Activated naive CD4-positive, alpha-beta T cell treated with anti-CD3 and anti-CD28 coated beads, Interleukin-2, amount 10 ng/mL, durations not matched to agents 7 days and 5 days (primary cell): ENCODE measurements around the gene BATF2.
"Not testable (repeated sequence)": the region's sequence is repeated elsewhere in the genome, so short reads cannot be mapped to it uniquely, and the experiment has no call there.

Experiments
- CTCF ChIA-PET: fragments of 350-600 bp; sonication (Branson Sonifier 250); formaldehyde crosslinking; loops from one replicate; lab custom pipeline; 2021; ENCODE audit warnings: antibody characterized with exemption; lab: Charles Lee
- DNase-seq: peaks from one replicate; pipeline ENCODE4 v3.0.0-alpha.2; 2020
- H3K27ac Mint-ChIP-seq: one replicate; pipeline ENCODE4 v1.8.0; 2021; ENCODE audit warnings: mild to moderate bottlenecking, moderate library complexity, mixed read lengths
- H3K27me3 Mint-ChIP-seq: one replicate; pipeline ENCODE4 v1.8.0; 2021; ENCODE audit warnings: mild to moderate bottlenecking, mixed read lengths
- H3K36me3 Mint-ChIP-seq: one replicate; pipeline ENCODE4 v1.8.0; 2021; ENCODE audit warnings: mixed read lengths
- H3K4me1 Mint-ChIP-seq: one replicate; pipeline ENCODE4 v1.8.0; 2021; ENCODE audit warnings: mixed read lengths
- H3K4me3 Mint-ChIP-seq: one replicate; pipeline ENCODE4 v1.8.0; 2021; ENCODE audit warnings: mild to moderate bottlenecking, moderate library complexity, mixed read lengths
- H3K9me3 Mint-ChIP-seq: one replicate; pipeline ENCODE4 v1.8.0; 2021; ENCODE audit warnings: mixed read lengths

The BATF2 gene

GRCh38 chr11:65002706-65003105 lies 5.9 kb upstream of the BATF2 start:
- Mint-ChIP-seq H3K27me3 (peaks cover 14% of the 10 kb centered on the region), H3K36me3 (no peaks in the 10 kb centered on the region), H3K27ac (no peak overlapping the region), H3K4me3 (no peak overlapping the region), H3K4me1 (peaks cover 20% of the 10 kb centered on the region), H3K9me3 (no peaks in the 10 kb centered on the region)
- CTCF ChIA-PET = interaction anchor here (1.0 to 1.6 kb wide), 3 partner anchors 10 to 159 kb away, joined by 3 to 5 read pairs (median 4); no protein-coding TSS in a partner anchor
- DNase-seq = no peak

DNA sequence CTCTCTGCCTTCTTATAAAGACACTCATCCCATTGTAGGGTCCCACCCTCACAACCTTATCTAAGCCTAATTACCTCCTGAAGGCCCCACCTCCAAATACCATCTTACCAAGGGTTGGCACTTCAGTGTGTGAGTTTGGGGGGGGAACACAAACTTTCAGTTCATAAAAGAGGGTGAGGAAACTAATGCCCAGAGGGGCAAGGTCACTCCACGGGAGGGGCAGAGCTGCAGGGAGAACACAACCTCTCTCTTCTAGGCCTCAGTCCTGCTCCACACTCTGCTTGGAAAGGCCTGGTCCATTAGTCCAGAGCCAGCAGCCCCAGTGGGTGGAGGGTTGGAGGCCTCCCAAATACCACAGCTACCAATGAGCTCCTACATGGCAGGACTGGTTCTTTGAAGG lies 2.7 kb upstream of the BATF2 start:
- no peaks in the 10 kb centered on the region for H3K36me3 Mint-ChIP-seq
- peaks cover 32% of the 10 kb centered on the region for H3K4me1 Mint-ChIP-seq
- CTCF ChIA-PET = interaction anchor here (3.7 kb wide), 1 partner anchor 14 kb away, joined by 20 read pairs; the partner anchor contains the start of gene ARL2
- no peak for DNase-seq
- H3K27me3 Mint-ChIP-seq = peaks cover 32% of the 10 kb centered on the region
- no peaks in the 10 kb centered on the region for H3K9me3 Mint-ChIP-seq
- H3K27ac Mint-ChIP-seq = peak overlapping the region; percentile 93
- H3K4me3 Mint-ChIP-seq = no peak overlapping the region

- Mint-ChIP-seq H3K4me3 (peak overlapping the region; percentile 22), H3K36me3 (no peaks in the 10 kb centered on the region), H3K9me3 (no peaks in the 10 kb centered on the region), H3K27ac (peak overlapping the region; percentile 93), H3K27me3 (peaks cover 38% of the 10 kb centered on the region), H3K4me1 (peaks cover 32% of the 10 kb centered on the region)
- DNase-seq = no peak
- CTCF ChIA-PET = interaction anchor here (0.7 to 3.7 kb wide), 4 partner anchors 9 to 279 kb away, joined by 3 to 20 read pairs (median 3); partner anchors contain the start of gene ARL2
These were observed 2.1 kb upstream of the BATF2 start for GRCh38 chr11:64998690-64999431.

GRCh38 chr11:64998141-64998540 lies 1.4 kb upstream of the BATF2 start:
- H3K27me3 Mint-ChIP-seq = peaks cover 34% of the 10 kb centered on the region
- CTCF ChIA-PET = interaction anchor here (0.7 to 3.7 kb wide), 3 partner anchors 10 to 153 kb away, joined by 3 to 20 read pairs (median 3); partner anchors contain the start of gene ARL2
- peak overlapping the region; percentile 93 for H3K27ac Mint-ChIP-seq
- peak overlapping the region; percentile 7 for H3K4me3 Mint-ChIP-seq
- H3K4me1 Mint-ChIP-seq = peaks cover 32% of the 10 kb centered on the region
- no peaks in the 10 kb centered on the region for H3K36me3 Mint-ChIP-seq
- DNase-seq = no peak
- H3K9me3 Mint-ChIP-seq = no peaks in the 10 kb centered on the region

DNA sequence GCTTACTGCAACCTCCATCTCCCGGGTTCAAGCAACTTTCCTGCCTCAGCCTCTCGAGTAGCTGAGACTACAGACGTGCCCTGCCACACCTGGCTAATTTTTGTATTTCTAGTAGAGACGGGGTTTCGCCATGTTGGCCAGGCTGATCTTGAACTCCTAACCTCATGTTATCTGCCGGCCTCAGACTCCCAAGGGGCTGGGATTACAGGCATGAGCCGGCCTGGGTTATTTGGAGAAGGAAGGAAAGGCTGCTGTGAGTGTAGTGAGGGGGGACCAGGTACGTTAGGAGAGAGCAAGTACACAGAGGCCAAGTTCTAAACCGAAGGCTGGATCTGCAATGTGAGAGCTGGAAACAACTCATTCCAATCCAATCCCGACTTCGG lies 453 bp downstream of the BATF2 start:
- peaks cover 34% of the 10 kb centered on the region for H3K4me1 Mint-ChIP-seq
- no peak for DNase-seq
- no peak overlapping the region for H3K27ac Mint-ChIP-seq
- no peak overlapping the region for H3K4me3 Mint-ChIP-seq
- H3K27me3 Mint-ChIP-seq = peaks cover 38% of the 10 kb centered on the region
- H3K36me3 Mint-ChIP-seq = no peaks in the 10 kb centered on the region
- CTCF ChIA-PET = interaction anchor here (1.1 to 3.7 kb wide), 5 partner anchors 17 to 151 kb away, joined by 3 to 20 read pairs (median 5); partner anchors contain the start of gene ARL2
- H3K9me3 Mint-ChIP-seq = no peaks in the 10 kb centered on the region

- H3K4me1 Mint-ChIP-seq = peaks cover 39% of the 10 kb centered on the region
- H3K27ac Mint-ChIP-seq = no peak overlapping the region
- no peak for DNase-seq
- peaks cover 47% of the 10 kb centered on the region for H3K27me3 Mint-ChIP-seq
- CTCF ChIA-PET = no interaction called here
- H3K4me3 Mint-ChIP-seq = no peak overlapping the region
- no peaks in the 10 kb centered on the region for H3K36me3 Mint-ChIP-seq
- no peaks in the 10 kb centered on the region for H3K9me3 Mint-ChIP-seq
These were observed 2.5 kb downstream of the BATF2 start for GRCh38 chr11:64994318-64994717.

- Mint-ChIP-seq H3K36me3 (no peaks in the 10 kb centered on the region), H3K27ac (no peak overlapping the region), H3K4me1 (peaks cover 18% of the 10 kb centered on the region), H3K9me3 (no peaks in the 10 kb centered on the region), H3K27me3 (peaks cover 44% of the 10 kb centered on the region), H3K4me3 (no peak overlapping the region)
- CTCF ChIA-PET = no interaction called here
- no peak for DNase-seq
These were observed 6.4 kb downstream of the BATF2 start for GRCh38 chr11:64990222-64990923.

DNA sequence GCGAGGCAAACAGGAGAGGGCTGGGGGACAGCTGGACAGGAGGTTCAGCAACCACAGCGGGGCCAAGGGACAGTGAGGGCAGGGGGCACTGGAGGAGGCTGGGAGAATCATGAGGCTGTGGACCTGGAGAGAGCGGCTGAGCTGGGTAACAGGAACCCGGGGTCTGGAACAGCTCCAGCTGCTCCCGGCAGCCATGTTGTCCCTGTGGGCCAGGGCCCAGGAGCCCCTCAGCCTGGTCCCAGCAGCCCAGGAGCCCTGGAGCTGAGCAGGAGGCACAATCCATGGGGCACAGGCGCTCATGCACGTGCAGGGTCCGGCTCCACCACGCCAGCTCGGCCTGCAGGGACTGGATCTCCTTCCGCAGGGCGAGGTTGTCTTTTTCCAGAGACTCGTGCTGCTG lies 7.4 kb downstream of the BATF2 start:
- H3K4me3 Mint-ChIP-seq = no peak overlapping the region
- DNase-seq = no peak
- no peak overlapping the region for H3K27ac Mint-ChIP-seq
- H3K36me3 Mint-ChIP-seq = no peaks in the 10 kb centered on the region
- H3K4me1 Mint-ChIP-seq = peaks cover 18% of the 10 kb centered on the region
- CTCF ChIA-PET = no interaction called here
- H3K9me3 Mint-ChIP-seq = no peaks in the 10 kb centered on the region
- H3K27me3 Mint-ChIP-seq = peaks cover 39% of the 10 kb centered on the region

- H3K27ac Mint-ChIP-seq = peak overlapping the region; percentile 11
These were observed 8.5 kb downstream of the BATF2 start for GRCh38 chr11:64987998-64988854.

DNA sequence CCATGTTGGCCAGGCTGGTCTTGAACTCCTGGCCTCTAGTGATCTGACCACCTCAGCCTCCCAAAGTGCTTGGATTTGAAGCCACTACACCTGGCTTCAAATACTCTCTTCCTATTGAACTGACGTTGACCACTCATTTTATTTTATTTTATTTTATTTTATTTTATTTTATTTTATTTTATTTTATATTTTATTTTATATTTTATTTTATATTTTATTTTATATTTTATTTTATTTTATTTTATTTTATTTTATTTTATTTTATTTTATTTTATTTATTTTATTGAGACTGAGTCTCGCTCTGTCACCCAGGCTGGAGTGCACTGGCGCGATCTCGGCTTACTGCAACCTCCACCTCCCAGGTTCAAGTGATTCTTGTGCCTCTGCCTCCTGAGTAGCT lies 13.4 kb downstream of the BATF2 start:
- H3K9me3 Mint-ChIP-seq, H3K27ac Mint-ChIP-seq, DNase-seq, CTCF ChIA-PET, H3K4me3 Mint-ChIP-seq, H3K4me1 Mint-ChIP-seq, H3K36me3 Mint-ChIP-seq: not testable (repeated sequence)
- peaks cover 19% of the 10 kb centered on the region for H3K27me3 Mint-ChIP-seq

More at GRCh38 chr11:64987998-64988854, 8.5 kb downstream of the BATF2 start:
- no peaks in the 10 kb centered on the region for H3K9me3 Mint-ChIP-seq
- peaks cover 33% of the 10 kb centered on the region for H3K27me3 Mint-ChIP-seq
- H3K36me3 Mint-ChIP-seq = no peaks in the 10 kb centered on the region
- DNase-seq = no peak
- CTCF ChIA-PET = no interaction called here
- peaks cover 18% of the 10 kb centered on the region for H3K4me1 Mint-ChIP-seq
- H3K4me3 Mint-ChIP-seq = no peak overlapping the region

- CTCF ChIA-PET = interaction anchor here (0.5 kb wide), 1 partner anchor 151 kb away, joined by 3 read pairs; no protein-coding TSS in a partner anchor
- no peak for DNase-seq
- H3K36me3 Mint-ChIP-seq = no peaks in the 10 kb centered on the region
- H3K27ac Mint-ChIP-seq = no peak overlapping the region
- no peaks in the 10 kb centered on the region for H3K9me3 Mint-ChIP-seq
- peaks cover 11% of the 10 kb centered on the region for H3K27me3 Mint-ChIP-seq
- no peak overlapping the region for H3K4me3 Mint-ChIP-seq
- peaks cover 12% of the 10 kb centered on the region for H3K4me1 Mint-ChIP-seq
These were observed 20.1 kb downstream of the BATF2 start for GRCh38 chr11:64976651-64977050.

DNA sequence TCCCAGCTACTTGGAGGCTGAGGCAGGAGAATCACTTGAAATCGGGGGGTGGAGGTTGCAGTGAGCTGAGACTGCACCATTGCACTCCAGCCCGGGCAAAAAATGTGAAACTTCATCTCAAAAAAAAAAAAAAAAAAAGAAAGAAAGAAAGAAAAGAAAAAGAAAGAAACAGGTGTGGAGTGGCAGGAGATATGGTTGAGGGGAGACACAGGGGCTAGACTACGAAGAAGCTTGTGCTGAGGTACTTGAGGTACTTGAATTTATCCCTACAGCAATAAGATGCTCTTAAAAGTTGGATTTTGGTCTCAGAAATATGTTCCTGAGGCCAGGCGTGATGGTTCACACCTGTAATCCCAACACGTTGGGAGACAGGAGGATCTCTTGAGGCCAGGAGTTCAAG lies 22.6 kb downstream of the BATF2 start:
- peaks cover 17% of the 10 kb centered on the region for H3K27me3 Mint-ChIP-seq
- H3K9me3 Mint-ChIP-seq = no peaks in the 10 kb centered on the region
- no peaks in the 10 kb centered on the region for H3K36me3 Mint-ChIP-seq
- no peak for DNase-seq
- CTCF ChIA-PET = no interaction called here
- H3K4me1 Mint-ChIP-seq = peaks cover 20% of the 10 kb centered on the region
- H3K27ac Mint-ChIP-seq = no peak overlapping the region
- no peak overlapping the region for H3K4me3 Mint-ChIP-seq

DNA sequence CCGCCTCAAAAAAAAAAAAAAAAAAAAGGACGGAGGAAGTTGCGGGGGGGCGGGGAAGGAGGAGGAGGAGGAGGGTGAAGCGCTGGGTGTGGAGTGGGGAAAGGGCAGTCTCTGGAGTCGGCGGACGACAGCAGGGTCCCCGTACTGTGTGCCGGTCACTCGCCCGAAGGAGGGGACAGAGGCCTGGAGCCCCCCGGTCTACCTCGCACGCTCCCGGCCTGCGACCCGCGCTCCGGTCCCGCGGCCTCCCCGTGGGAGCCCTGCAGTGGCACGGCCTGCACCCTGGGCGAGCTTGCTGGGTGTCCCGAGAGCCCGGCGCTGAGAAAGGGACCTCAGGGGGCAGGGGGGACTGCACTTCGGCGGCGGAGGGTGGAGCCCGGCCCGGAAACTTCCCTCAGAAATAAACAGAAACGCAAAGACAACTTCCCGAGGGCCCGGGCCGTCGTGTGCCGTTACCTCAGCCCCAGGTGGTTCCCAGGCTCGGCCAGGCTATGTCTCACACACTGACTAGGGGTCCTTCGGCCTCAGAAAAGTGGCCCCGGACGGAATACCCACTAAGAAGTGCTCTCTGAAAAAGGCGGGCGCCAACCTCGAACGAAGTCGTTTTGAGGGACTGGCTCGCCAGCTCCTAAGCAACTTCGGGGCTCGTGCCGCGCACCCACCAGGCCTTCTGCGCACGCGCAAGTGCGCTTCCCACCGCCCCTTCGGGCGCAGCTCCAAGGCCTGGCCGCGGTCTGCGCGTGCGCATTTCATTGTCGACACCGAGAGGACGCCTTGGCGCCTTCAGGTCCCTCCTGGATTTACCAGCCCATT lies 25.1 kb downstream of the BATF2 start, which contains the start of gene MAJIN:
Gene MAJIN (minus strand): TSS at position 688 of the 813 bp plus-strand sequence. CDS start 12,703 bp downstream, outside the sequence.
- Mint-ChIP-seq H3K4me1 (peaks cover 24% of the 10 kb centered on the region), H3K36me3 (no peaks in the 10 kb centered on the region), H3K9me3 (no peaks in the 10 kb centered on the region), H3K4me3 (peak within 1 kb of the TSS; percentile 44), H3K27ac (peak within 1 kb of the TSS; percentile 37), H3K27me3 (peaks cover 13% of the 10 kb centered on the region)
- CTCF ChIA-PET = interaction anchor here (1.0 kb wide), 1 partner anchor 43 kb away, joined by 3 read pairs; the partner anchor contains the start of gene ARL2
- DNase-seq = peak; percentile 89
